ENCODE measurements around the gene ROBO1.
"Not testable (repeated sequence)": the region's sequence is repeated elsewhere in the genome, so short reads cannot be mapped to it uniquely, and the experiment has no call there.

Gene ROBO1

DNA sequence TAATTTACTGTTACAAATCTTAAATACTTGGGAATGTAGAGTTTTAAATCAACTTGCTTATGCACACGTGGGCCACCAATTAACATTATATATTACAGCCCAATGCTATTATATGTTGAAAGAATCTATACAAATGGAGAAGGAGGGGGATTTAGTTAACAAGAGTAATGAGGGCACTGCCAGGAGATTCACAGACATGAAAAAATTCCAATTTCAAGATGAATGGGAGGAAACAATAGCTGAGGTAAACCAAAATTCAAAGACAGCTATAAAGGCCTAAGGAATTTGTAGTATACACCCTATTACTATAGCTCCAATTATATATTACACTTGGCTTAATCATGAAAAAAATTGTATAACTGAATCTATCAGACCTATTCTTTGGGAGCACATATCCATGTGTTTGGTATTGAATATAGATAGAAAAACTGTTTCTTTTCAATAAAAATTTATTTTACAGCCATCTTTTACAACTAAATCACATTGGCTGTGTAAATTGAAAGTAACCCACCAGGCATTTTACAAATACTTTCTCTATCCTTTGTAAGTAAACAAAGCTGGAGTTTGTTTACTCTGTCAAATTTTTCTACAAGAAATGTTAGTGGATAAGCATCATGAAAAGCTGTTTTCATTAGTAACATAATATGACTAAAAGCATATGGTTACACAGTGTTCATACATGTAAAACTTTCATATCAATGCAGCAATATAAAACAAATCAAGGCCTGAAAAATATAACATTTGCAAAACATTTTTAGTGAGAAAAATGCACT is 1045.8 kb downstream of the ROBO1 start:
- no peak for DNase-seq

DNA sequence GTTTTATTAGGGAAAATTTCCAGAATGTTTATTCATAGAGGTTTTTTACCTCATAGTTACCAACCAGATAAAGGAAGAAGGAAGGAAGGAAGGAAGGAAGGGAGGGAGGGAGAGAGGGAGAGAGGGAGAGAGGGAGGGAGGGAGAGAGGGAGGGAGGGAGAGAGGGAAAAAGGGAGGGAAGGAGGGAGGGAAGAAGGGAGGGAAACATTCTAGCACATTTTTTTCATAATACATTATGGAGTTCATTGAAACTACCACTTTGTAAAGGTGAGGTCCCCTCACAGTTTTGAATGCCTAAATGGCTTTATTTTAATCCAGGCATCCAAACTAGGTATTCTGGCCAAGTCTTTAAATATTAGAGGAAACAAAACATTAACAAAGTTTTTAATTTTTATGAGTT is 1049.1 kb downstream of the ROBO1 start:
- DNase-seq: no peak

DNA sequence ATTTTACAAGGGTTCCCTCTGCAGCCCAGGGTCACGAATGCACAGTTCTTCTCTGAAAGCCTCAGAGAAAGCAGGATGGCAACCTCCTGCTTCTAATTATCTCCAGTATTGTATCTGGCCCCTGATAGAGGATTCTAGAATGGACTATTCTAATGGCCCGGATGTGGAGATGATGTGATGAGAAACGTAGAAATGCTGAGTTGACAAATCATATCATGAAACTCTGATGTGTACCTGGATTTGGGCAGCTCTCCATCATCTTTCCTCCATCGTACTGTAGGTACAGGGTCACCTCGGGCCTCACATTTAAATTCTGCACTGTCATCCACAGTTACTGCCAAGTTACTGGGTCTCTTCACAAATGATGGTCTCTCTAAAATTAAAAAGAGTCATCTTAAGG is 1050.8 kb downstream of the ROBO1 start:
- DNase-seq: no peak

DNA sequence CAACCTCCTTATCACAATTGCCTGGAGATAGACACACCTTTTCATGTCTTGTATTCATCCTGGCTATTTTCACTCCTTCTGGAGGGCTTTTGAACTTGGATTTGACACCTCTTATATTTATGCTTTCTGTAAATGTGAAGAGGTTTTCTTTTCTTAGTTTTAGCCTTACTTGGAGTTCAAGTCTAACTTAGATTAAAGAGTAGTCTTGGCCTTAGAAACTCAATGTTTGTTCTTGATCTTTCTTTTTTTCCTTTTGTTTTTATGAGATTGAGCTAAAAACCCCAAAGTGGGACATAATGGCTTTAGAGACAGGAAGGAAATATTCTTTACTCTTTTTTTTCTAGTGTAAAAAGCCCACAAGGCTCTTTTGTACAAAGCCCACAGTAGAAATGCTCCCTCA is 1054.9 kb downstream of the ROBO1 start:
- DNase-seq: no peak

DNA sequence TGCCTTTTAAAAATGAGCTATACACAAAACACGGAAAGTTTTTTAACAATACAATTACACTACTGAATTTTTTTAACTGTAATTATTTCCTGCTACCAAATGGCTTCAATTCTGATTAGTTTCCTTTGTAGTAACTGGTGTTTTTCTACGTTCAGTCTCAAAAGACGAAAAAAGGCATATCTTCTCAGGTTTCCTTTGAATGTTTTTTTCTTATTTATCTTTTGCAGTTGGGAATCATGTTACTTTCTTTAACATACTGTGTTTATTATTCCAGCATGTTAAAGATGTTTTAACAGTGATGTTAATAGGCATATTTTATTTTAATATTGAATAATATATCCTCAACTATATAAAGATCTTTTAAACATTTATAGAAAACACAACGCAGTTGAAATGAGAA is 1055.5 kb downstream of the ROBO1 start:
- no peak for DNase-seq

DNA sequence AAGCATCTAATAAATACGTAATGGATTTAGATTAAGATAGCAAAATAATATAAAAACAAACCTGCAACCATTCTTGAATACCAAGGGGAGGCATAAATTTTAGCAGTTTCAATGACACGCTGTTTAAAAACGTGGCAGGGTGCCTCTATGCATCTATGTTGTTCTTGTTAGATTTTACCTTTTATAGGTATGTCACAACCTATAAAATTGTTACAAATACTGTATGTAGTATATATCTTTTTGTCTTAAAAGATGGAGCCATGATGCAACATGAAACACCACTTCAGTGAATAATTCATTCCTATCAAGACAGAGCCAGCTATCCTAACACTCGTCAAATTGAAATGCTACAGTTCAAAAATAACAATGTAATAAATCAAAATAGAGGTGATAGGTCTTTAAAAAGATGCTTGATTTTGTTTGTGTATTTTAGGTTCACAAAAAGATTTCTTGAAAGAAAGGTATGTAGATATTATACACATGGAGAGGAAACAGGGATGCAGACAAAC is 1059.2 kb downstream of the ROBO1 start:
- DNase-seq: no peak

DNA sequence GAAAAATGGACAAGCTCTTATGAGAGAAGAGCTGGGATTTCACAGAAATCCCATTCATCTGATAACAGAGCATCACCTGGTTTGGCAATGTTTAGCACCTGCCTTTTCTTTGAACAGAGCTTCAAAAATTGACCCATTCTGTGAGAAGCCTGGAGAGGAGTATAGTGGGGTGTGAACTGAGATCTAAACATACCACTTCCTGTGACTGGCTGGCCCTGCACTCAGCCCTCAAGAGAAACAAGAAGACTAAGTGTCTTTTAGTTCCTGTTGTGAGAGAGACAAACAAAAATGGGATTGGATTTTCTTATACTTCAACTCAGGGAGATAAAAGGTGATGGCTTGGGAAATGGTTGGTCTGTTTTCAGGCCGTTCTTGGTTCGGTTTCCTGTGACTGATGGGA is 1060.2 kb downstream of the ROBO1 start:
- DNase-seq: no peak

DNA sequence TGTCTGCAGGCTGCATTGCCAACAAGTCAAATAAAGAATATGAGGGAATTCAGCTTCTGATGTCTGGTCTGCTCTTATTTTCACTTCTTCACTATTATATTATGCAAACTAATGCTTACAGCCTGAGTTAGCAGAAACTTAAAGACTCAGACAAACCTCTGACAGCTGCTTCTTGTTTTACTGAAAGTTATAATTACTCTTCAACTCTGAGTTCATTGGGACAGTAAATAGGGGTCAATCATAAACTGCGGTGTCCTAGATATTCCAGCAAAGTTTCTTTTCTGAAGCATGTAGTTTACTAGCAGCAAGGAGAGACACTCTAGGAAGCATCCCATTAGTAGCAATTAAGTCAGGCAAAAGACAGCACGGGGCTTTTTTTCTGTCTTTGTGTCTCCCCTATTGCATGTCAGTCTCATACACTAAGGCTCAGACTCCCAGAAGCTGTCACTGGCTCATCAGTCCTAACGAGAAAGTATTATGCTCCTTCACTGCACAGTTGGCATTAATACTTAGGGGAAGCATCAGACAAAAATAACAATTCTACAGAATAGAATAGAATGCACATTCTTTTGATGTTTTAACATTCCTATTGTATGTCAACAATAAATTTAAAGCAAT is 1060.8 kb downstream of the ROBO1 start:
- no peak for DNase-seq

DNA sequence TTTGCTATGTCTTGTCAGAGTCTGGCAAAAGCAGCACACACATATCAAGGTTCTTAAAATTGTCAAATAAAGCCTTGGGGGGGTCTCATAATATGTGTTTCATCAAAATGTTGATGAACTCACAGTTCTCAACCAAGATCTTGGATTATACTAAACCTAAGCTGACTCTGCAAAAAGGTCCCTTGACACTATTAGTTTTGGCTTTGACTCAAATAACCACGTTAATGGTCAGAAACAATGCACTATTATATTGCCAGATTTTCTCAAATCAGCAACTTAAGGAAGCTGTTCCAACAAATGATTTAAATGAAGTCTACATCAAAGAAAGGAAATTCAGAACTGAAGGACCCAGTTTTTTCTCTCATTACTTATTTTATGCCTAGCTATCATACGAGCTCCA is 1063.9 kb downstream of the ROBO1 start:
- DNase-seq: no peak

DNA sequence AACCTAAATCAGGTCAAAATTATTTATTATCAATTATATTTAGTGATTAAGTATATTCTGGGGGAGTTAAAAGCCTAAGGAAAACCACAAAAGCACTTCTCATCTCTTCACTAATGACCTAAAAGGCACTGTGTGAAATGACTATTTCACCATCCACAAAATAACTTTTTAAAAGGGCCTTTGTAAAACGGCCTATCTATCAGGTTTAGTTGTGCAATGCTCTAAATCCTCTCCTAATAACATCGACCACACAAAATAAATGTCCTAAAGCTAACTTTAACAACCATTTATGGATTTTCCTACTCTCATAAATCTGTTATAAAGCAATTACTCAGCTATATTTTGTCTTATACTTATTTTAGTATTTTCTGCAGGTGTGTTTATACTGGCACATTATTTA is 1066.3 kb downstream of the ROBO1 start:
- DNase-seq: no peak

DNA sequence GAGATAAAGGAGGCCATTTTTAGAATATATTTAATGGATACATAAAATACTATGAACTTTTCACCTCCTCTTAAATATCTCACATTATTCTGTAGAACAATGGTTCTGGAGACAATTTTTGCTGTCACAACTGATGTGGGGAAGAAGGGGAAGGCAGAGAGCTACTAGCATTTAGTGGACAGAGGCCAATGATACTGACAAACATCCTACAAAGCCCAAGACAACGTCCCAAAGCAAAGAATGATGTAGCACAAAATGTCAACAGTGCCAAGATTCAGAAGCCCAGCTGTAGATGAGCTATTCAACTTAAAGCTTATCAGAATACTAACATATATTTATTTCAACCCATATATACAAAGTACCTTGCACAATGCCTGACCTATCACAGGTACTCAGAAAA is 1069.4 kb downstream of the ROBO1 start:
- no peak for DNase-seq

DNA sequence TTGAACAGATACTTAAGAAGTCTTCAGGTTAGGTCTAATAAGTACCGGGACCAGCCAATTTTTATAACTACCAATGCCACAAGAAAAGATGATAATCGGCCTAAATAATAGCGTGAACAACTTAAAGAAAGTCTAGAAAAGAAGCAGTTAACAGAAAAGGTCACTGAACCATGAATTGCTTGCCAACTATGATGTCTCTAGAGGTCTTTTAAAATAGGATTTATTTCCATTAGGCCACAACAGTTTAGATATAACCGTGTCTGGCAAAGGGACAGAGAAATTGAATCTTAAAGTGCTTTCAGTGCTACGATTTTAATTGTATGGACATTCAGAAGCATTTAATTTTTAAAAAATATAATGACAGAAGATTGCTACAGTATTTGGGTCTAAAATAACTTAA is 1070.4 kb downstream of the ROBO1 start:
- no peak for DNase-seq

DNA sequence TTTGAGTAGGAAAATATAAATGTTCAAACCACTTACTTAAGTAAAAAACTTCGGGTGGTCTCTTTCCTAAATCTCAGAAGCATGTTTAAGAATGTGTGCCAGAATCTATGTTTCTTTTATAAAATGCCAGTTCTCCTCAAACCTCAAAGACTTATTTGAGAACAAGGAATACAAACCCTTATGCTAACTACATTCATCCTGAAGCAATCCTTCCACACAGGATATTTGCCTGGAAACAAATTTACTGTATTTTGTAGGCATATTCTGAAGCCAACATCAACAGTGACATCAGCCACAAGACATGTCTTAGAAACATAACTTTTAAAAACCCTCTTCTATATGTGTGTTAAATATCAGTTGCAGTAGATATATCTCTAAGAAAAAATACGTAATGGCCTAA is 1077.0 kb downstream of the ROBO1 start:
- DNase-seq: no peak

DNA sequence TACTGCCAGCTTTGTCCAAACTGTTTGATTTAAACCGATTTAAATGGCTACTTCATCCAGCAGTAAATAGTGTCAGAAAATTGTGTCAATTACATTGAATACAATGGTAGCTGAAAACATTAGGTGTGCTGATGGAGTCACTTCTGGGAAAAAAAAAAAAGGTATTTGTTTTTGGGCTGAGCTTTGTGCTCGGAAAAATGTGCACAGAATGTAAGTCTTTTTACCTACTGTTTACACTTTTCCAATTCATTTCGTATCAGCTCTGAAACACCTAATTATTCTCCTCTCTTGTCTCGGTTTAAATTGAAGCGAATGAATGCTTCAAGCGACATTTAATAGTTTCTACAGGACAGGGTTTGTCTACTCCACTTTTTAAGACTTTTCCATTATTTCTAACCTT is 1078.4 kb downstream of the ROBO1 start:
- no peak for DNase-seq

DNA sequence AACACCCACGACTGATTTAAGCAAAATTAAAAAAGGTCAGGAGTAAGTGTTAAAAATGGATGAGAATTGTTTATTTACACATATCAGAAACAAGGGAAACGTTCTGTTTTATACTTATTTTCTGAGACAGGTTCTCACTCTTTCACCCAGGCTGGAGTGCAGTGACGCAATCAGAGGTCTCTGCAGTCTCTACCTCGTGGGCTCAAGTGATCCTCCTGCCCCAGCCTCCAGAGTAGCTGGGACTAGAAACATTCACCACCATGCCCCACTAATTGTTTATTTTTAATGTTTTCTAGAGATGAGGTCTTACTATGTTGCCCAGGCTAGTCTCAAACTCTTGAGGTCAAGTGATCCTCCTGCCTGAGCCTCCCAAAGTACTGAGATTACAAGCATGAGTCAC is 1080.3 kb downstream of the ROBO1 start:
- DNase-seq: no peak

DNA sequence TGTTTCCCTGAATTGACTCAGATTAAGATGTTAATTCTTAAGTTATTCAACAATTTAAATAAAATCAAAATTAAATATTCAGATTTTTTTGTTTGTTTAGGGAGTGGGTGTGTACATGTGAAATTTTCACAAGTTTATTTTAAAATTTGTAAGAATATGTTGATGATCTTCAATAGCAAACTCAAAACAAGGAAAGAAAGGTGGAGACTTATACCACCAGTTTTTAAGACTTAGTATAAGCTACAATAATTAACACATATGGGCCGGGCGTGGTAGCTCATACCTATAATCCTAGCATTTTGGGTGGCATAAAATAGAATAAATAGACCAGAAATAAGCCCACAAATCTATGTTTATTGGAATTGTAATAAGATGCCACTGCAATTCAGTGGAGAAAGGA is 1084.5 kb downstream of the ROBO1 start:
- DNase-seq: no peak

DNA sequence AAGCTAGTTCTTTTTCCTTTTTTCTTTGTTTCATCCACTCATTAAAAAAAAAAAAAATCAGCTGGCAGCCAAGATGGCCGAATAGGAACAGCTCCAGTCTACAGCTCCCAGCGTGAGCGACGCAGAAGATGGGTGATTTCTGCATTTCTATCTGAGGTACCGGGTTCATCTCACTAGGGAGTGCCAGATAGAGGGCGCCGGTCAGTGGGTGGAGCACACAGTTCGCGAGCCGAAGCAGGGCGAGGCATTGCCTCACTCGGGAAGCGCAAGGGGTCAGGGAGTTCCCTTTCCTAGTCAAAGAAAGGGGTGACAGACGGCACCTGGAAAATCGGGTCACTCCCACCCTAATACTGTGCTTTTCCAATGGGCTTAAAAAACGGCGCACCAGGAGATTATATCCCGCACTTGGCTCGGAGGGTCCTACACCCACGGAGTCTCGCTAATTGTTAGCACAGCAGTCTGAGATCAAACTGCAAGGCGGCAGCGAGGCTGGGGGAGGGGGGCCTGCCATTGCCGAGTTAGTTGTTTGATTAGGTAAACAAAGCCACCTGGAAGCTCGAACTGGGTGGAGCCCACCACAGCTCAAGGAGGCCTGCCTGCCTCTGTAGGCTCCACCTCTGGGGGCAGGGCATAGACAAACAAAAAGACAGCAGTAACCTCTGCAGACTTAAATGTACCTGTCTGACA is 1092.5 kb downstream of the ROBO1 start:
- DNase-seq: not testable (repeated sequence)

DNA sequence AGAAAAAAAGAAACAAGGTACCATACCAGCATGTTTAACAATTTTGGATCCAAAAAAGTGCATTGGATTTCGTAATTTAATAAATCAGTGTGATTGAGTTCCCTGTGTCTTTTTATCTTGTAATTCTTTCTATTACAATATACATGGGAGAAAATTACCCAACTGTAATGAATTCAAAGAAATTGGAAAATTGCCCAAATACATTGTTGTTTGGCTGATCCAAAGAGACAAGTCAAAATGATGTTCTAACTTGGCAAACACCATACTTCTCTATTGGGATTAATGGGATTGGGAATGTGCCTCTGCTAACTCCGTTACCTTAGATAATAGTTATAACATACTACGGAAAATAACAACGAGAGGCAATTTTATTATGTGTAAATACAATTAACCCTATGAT is 1097.1 kb downstream of the ROBO1 start:
- no peak for DNase-seq

DNA sequence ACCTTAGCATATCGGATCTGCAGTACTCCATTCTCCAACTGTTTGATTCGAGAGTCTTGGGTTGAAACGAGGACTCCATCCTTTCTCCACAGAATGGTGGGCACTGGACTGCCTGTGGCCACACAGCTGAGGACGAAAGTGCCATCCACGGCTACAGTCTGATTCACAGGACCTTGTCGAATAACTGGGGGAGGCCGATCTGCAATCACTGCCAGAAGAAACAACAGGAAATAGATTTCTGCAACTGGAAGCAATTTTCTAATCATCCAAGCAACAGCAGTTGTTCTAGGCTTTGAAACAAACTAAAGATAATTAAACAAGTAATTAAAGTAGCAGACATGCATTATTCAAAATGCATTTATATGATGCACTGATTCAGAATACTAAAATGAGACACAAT is 1097.7 kb downstream of the ROBO1 start:
- DNase-seq: no peak

DNA sequence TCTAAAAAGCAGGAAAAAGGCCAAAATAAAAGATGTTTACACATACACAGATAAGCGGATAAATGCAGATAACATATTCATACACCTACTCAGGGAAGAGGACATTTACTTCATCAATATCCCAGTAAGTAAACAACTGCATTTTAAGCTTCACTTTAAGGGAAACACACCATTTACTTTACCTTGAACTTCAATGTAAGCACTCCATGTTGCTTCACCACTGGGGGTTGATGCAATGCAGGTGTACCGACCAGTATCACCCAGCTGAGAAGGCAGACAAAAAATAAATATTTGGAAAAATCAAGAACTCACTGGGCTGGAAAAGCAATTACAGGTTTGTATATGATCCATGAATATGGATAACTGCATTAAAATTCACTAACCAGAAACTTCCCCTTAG is 1099.5 kb downstream of the ROBO1 start:
- DNase-seq: no peak

DNA sequence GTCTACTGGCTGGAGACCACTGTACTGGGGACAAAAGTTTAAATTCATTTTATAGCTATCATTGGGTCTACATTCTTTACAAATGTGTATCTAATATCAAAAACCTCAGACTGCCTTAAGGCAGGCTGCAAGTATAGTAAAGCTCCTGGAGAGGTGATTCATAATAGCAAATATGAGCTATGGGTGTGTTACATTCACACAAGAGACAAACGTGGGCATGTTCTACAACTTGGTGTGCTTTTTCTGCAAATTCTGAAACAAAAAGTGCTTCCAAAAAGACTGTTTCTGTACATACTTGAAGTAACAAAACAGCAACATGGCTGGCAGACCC is 1101.4 kb downstream of the ROBO1 start:
- DNase-seq: no peak

DNA sequence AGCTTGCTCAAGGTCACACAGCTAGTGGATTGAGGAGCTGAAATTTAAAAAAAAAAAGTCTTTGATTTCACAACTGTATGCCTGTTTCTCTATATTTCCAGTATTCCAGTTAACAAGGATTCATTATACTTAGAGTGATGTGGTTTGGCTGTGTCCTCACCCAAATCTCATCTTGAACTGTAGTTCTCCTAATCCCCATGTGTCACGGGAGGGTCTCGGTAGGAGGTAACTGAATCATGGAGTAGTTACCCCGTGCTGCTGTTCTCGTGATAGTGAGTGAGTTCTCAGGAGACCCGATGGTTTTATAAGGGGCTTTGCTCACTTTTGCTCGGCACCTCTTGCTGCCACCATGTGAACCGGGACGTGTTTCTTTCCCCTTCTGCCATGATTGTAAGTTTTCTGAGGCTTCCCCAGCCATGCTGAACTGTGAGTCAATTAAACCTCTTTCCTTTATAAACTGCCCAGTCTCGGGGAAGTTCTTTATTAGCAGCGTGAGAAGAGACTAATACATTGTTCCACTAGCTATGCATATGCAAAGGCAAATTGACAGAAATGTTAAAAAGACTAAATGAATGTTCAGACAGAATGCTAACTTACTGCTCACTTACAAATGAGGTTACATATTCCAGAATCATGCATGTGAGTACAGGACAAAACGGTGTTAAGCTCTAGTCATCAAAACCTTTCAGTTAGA is 1101.9 kb downstream of the ROBO1 start:
- no peak for DNase-seq

DNA sequence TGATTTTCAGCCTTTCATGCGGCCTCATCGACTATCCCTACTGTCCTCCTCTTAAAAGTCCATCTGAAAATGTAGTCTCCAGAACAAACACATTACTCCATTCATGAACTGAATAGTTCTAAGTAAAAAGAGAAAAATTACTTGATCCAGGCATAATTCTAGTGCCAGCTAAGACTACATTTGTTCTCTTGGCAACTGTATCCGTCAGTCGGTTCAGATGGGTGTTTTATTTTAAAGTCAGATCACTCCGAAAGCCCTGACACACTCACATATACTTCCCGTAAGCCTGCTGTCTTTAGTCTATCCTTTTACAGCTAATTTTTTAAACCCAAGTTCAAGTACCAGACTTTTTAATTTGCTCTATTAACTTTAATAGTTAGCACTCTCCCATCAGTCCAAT is 1102.7 kb downstream of the ROBO1 start:
- DNase-seq: no peak

DNA sequence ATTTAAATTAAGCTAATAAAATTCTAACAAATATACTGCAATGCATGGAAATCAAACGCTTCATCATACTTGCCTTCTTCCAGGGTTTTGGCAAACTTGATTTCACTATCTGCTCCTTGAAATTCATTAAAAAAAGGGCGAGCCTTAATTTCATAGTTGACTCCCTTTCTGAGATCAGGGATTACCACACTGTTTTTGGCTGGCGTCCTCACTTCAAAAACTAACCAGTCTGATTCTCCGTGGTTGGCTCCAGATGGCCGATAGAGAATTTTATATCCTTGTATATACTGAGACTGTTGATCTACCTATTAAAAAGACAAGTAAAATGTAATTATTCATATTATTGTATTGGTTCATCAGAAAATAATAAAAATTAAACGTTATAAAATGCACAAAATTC is 1106.8 kb downstream of the ROBO1 start:
- DNase-seq: no peak

Measured in NCI-H2029 treated with DMSO at 0.1 percent for 48 hours (cell line).